ENCODE measurements around the gene TOX3. TPM values are rescaled to one million over a fixed set of nuclear protein-coding genes. Genes with fewer than 3 reads are reported as not detected.

TOX3 gene
- total and polyA plus RNA-seq, 2 of the 13 experiments (the other 11 are each of a cell fraction or from before 2014, with no cell fraction given), result 14.5 to 98.6 TPM

GRCh38 chr16:52496051-52496876, 50.7 kb downstream of the TOX3 start:
- no TSS peak for BruUV-seq (replicated peaks)
- peaks cover 83% of the 10 kb centered on the region for H3K79me2 ChIP-seq (ENCODE audit: insufficient read depth, low read length)
- H3K27ac ChIP-seq (ENCODE audit: extremely low read length, insufficient read depth, low read length), result peak overlapping the region; percentile 94
- CTCF ChIA-PET (ENCODE audit: low intra/inter-chr PET ratio, low total read pairs), result no interaction called here
- H3K9ac ChIP-seq (ENCODE audit: insufficient read depth, low read depth, low read length), result peak overlapping the region; percentile 68
- H3K4me1 ChIP-seq (ENCODE audit: insufficient read depth, low read length), result peaks cover 97% of the 10 kb centered on the region
- no peaks in the 10 kb centered on the region for H3K27me3 ChIP-seq (ENCODE audit: control insufficient read depth in 1 of 2, insufficient read depth in 2 of 2, low read length in 2 of 2)
- FAIRE-seq (peak; percentile 64), ATAC-seq (peak; percentile 51), DNase-seq (ENCODE audit: low spot score) (peak; percentile 97)
- intact Hi-C loops (cut with micrococcal nuclease; ENCODE audit: unreplicated experiment) (loop anchor here (2.0 kb wide), 3 partner anchors 17 to 117 kb away; no protein-coding TSS in a partner anchor), in situ Hi-C loops (cut with HindIII; ENCODE audit: extremely low pct_ligation_motif_present, low pct_unique_long_range_greater_than_20kb) (no loop called here)
- no peaks in the 10 kb centered on the region for H3K9me3 ChIP-seq (ENCODE audit: low read length)
- WGBS (ENCODE audit: low lambda C conversion rate), result 6% methylated on average over 6 of the region's 6 CpGs
- peak overlapping the region in 2 of 3 experiments; percentile 43 to 47; a peak in 3 of 6 replicates for H3K4me3 ChIP-seq (replicated peaks in 1 of 3; ENCODE audit: insufficient read depth in 1 of 3, low read depth in 2 of 3, low read length in 3 of 3)
- H4K20me1 ChIP-seq (ENCODE audit: insufficient read depth, low read length), result no peaks in the 10 kb centered on the region
- H3K36me3 ChIP-seq (replicated peaks in 1 of 2; ENCODE audit: control insufficient read depth in 1 of 2, insufficient read depth in 2 of 2, low read length in 2 of 2), result peaks cover 0 to 2% of the 10 kb centered on the region in 2 experiments; a peak in 4 of 5 replicates
- H2AFZ ChIP-seq (ENCODE audit: low read length), result no peak overlapping the region
- POLR2A ChIA-PET, result interaction anchor here (0.8 to 3.1 kb wide), 14 partner anchors 8 to 116 kb away, joined by 3 to 32 read pairs (median 6); partner anchors contain the start of gene TOX3
- peak overlapping the region; percentile 68 for H3K4me2 ChIP-seq (ENCODE audit: low read depth, low read length)
- peak; percentile 94; the same call in 1 of the 2 replicates for TF ChIP-seq ZNF878 (CRISPR knock-in tag; IDR thresholded peaks at IDR 0.05)
- TF ChIP-seq ZBTB25 (CRISPR knock-in tag; IDR thresholded peaks at IDR 0.05), result peak; percentile 77; the same call in 1 of the 2 replicates
- no peak for TF ChIP-seq TEAD2 (CRISPR knock-in tag; IDR thresholded peaks at IDR 0.05)
- peak; percentile 36; the same call in 1 of the 2 replicates for TF ChIP-seq KMT2A (CRISPR knock-in tag; IDR thresholded peaks at IDR 0.05)
- peak; percentile 77 for TF ChIP-seq ZNF710 (CRISPR knock-in tag; IDR thresholded peaks at IDR 0.05; ENCODE audit: borderline replicate concordance)
- TF ChIP-seq HNF4G (IDR thresholded peaks at IDR 0.05; ENCODE audit: borderline replicate concordance, low read depth, low read length), result peak; percentile 75; the same call in 1 of the 2 replicates
- TF ChIP-seq HNF4G (CRISPR knock-in tag; IDR thresholded peaks at IDR 0.05; ENCODE audit: borderline replicate concordance, low read depth), result no peak; the same call in 1 of the 2 replicates
- TF ChIP-seq BCLAF1 (IDR thresholded peaks at IDR 0.05), result no peak
- no peak for TF ChIP-seq ZNF780A (CRISPR knock-in tag; IDR thresholded peaks at IDR 0.05)
- no peak for TF ChIP-seq AGO1 (IDR thresholded peaks at IDR 0.05; ENCODE audit: low read depth, low read length, poor library complexity, severe bottlenecking)
- no peak for TF ChIP-seq CSRNP2 (CRISPR knock-in tag; conservative IDR thresholded peaks at IDR 0.05; ENCODE audit: low read depth)
- TF ChIP-seq SYNCRIP (IDR thresholded peaks at IDR 0.05; ENCODE audit: insufficient read depth, low read depth, low read length), result no peak
- TF ChIP-seq POLR2AphosphoS2 (IDR thresholded peaks at IDR 0.05; ENCODE audit: low read depth, low read length), result no peak
- TF ChIP-seq ZNF253 (CRISPR knock-in tag; IDR thresholded peaks at IDR 0.05; ENCODE audit: borderline replicate concordance), result no peak
- no peak for TF ChIP-seq ZFYVE20 (CRISPR knock-in tag; IDR thresholded peaks at IDR 0.05; ENCODE audit: borderline replicate concordance, low read depth)
